HFF-Myc (cell line): ENCODE measurements around the gene GPD1L.
A peak's percentile ranks its signal among the peaks of the same experiment; 100 is the strongest.

ENCODE experiments used
- DNase-seq: peaks from one replicate; pipeline ENCODE4 v3.0.0-alpha.2; 2011; ENCODE audit warnings: low read depth; ENCODE audit errors: extremely low read depth
- H3K4me3 ChIP-seq: replicated peaks from 2 replicates; pipeline ENCODE4 v1.5.1; 2011; ENCODE audit warnings: low read depth, mild to moderate bottlenecking, control low read depth, low read length
- TF ChIP-seq, protein P1 (sequence below): IDR thresholded peaks from 2 replicates; pipeline ENCODE4 v1.5.1; 2012; ENCODE audit warnings: mild to moderate bottlenecking, low read depth, low read length, control low read depth; ENCODE audit errors: missing control alignments

The GPD1L gene

DNA sequence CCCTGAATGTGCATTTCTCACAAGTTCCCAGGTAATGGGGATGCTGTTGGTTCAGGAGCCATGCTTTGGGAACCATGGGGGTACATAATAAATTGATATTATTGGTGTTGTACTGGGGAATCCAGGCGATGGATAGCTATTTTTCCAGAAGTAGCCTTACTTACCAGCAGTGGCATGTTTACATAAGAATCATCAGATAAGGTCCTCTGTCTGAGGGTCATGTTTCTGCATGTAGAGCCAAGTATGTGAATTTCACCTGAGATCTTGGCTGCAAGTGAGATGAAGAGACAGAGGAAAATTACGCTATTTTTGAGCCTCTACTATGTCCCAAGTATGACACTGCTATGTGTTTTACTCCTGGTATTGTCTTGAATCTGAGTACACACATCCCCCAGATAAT, 26.3 kb downstream of the GPD1L start:
- no peak for DNase-seq
- TF ChIP-seq, protein P1, sequence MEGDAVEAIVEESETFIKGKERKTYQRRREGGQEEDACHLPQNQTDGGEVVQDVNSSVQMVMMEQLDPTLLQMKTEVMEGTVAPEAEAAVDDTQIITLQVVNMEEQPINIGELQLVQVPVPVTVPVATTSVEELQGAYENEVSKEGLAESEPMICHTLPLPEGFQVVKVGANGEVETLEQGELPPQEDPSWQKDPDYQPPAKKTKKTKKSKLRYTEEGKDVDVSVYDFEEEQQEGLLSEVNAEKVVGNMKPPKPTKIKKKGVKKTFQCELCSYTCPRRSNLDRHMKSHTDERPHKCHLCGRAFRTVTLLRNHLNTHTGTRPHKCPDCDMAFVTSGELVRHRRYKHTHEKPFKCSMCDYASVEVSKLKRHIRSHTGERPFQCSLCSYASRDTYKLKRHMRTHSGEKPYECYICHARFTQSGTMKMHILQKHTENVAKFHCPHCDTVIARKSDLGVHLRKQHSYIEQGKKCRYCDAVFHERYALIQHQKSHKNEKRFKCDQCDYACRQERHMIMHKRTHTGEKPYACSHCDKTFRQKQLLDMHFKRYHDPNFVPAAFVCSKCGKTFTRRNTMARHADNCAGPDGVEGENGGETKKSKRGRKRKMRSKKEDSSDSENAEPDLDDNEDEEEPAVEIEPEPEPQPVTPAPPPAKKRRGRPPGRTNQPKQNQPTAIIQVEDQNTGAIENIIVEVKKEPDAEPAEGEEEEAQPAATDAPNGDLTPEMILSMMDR = no peak
- no peak overlapping the region for H3K4me3 ChIP-seq

DNA sequence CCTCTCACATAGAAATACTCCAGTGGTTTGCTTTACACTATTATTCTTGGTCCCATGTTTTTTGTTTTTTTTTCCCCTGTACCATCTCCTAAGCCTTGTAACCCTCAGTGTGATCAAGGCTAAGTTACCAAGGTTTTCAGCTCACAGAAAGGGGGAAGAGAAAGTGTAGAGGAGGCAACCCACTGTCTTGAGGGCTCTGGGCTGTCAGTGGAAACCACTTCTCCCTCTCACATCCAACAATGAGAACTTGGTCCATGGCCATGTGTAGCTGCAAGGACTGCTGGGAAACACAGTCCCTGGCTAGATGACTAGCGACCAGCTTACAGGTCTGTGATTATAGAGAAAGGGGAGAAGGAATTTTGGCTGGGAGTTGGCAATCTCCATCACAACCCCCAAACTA, 30.3 kb downstream of the GPD1L start:
- TF ChIP-seq, protein P1 = no peak
- DNase-seq = no peak
- H3K4me3 ChIP-seq = no peak overlapping the region

DNA sequence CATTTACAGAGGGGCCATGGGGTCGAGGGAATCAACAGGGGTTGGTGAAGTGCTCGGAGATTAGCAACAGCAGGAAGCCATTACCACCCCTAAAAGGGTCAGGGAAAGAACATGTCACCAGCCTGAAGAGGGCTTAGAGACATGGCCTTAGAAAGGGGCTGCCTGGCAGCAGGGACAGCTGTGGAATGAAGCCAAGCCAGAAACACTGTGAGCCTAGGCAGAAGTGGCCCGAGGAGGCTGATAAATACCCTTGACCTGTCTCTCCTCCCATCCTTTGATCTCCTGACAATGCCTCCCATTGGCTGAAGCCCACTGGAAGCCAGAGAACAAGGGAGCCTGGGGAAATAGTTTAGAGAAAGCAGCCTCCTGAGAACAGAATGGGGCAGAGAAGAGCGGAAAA, 31.4 kb downstream of the GPD1L start:
- no peak for DNase-seq
- H3K4me3 ChIP-seq = no peak overlapping the region
- TF ChIP-seq, protein P1 = no peak

DNA sequence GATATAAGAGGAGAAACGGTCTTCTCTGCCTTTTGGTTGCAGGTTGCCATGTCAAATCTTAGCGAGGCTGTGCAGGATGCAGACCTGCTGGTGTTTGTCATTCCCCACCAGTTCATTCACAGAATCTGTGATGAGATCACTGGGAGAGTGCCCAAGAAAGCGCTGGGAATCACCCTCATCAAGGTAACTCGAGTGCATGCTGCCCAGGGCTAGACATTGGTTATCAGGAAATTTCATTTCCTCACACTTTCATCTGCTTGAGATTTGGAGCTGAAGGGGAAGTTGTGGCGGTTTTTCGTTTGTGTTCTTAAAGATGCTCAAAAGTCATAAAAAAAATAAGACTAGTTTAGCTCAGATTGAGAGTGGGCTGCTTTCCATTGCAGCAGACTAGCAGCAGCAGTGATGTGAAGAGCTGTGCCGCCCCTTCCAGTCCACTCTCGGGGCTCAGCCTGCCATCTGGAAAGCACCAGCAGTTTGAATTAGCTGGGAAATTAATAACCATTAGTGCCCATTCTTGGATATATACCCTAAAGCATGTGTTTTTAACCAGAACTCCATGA, 32.2 kb downstream of the GPD1L start:
- TF ChIP-seq, protein P1 = no peak
- DNase-seq = no peak
- H3K4me3 ChIP-seq = no peak overlapping the region

DNA sequence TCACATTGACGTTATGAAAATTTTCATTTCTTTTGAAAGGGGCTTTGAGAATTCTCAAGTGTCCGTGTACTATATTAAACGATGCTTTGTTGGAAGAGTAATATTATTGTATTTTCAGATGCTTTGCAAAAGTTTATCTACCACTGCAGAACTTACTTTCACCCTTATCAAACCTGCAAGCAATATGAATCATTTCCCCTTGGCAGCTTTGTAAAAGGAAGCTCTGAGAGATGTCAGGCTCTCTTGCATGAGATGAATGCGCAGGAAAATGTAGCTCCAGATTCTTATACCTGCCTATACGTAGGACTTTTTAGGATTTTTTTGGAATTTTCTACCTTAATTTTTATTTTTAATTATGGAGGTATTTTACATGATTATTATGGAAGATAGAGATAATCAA, 34.5 kb downstream of the GPD1L start:
- no peak for DNase-seq
- no peak overlapping the region for H3K4me3 ChIP-seq
- TF ChIP-seq, protein P1 = no peak

DNA sequence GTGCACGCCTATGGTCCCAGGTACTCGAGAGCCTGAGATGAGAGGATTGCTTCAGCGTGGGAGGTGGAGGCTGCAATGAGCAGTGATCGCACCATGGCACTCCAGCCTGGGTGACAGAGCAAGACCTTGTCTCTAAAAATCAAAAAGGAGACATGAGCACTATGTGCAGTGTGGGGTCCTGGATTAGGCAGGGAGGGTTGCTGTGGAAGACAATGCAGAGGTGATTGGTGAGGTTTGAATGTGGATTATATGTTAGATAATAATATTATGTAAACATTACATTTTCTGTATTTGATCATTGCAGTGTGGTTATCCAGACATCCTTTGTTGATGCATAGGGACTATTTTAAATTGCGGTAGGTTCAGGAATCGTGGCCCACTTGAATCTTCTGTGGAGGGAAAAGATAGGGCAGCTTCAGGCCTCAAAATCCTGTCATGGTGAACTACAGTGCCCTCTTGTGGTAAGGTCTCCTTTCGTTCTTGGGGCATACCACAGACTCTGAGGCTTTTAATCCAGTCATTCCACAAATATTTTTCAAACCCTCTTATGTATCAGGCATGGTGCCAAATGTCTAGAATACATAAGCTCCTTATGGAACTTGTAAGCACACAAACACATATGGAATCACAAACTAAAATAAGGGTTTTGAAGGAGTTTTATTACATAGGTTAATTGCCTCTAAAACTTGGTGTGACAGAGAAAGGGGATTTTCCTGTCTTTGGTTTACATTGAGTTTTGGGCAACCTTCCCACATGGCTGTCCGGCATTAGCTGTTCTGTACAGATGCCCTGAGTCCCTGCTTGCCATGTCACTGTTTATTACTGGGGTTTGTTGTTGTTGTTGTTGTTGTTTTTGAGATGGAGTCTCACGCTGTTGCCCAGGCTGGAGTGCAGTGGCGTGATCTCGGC, 37.7 kb downstream of the GPD1L start:
- H3K4me3 ChIP-seq = no peak overlapping the region
- DNase-seq = peak; percentile 98
- TF ChIP-seq, protein P1 = peak; percentile 75
